ENCODE data around the gene SPOP. TPM values are rescaled to one million over a fixed set of nuclear protein-coding genes. Genes with fewer than 3 reads are reported as not detected.
"Not testable (repeated sequence)": the region's sequence is repeated elsewhere in the genome, so short reads cannot be mapped to it uniquely, and the experiment has no call there.

Gene SPOP
- total RNA-seq, 1 donor from 2014 or later = 43.6 TPM

- no peak for TF ChIP-seq CTCF (IDR thresholded peaks at IDR 0.05; ENCODE audit: insufficient read depth, low read length, poor library complexity, severe bottlenecking)
- Histone ChIP-seq H3K36me3 (ENCODE audit: control insufficient read depth, insufficient read depth, low read length) (no peaks in the 10 kb centered on the region), H3K4me3 (ENCODE audit: low read depth, low read length) (no peak overlapping the region), H3K27me3 (ENCODE audit: control insufficient read depth, insufficient read depth, low read length) (no peaks in the 10 kb centered on the region)
- no peak for DNase-seq (ENCODE audit: low read depth)
Observed at GRCh38 chr17:49659661-49660382, 18.1 kb downstream of the SPOP start.

DNA sequence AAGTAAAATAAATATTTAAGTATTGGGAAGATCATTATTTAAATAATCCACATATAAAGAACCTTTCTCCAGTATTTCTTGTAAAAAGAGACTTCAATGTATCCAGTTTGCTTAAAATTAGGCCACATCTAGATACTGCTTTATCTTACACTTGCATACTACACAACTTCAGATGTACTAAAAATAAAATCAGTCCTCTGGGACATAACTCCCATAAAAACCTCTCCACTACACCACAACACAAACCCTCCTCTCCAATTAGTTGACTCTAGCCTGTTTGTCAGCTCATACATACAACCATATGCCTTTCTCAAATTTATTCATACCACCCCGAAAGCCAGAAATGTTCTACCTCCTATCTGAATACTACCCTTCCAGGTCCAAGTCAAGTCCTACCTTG, 21.6 kb downstream of the SPOP start:
- no peak for TF ChIP-seq CTCF (IDR thresholded peaks at IDR 0.05; ENCODE audit: insufficient read depth, low read length, poor library complexity, severe bottlenecking)
- no peaks in the 10 kb centered on the region for H3K27me3 ChIP-seq (ENCODE audit: control insufficient read depth, insufficient read depth, low read length)
- DNase-seq (ENCODE audit: low read depth) = no peak

DNA sequence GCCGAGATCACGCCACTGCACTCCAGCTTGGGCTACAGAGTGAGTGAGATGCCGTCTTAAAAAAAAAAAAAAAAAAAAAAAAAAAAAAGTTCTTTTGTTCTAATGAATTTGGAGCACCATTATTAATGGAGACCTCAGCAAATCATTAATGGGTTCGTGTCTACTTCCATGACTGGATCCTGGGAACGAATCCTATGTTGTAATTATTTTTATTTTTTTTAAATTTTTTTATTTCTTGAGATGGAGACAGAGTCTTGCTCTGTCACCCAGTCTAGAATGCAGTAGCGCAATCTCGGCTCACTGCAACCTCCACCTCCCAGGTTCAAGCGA, 30.7 kb downstream of the SPOP start:
- H3K4me3 ChIP-seq (ENCODE audit: low read depth, low read length) = no peak overlapping the region
- TF ChIP-seq CTCF (IDR thresholded peaks at IDR 0.05; ENCODE audit: insufficient read depth, low read length, poor library complexity, severe bottlenecking) = no peak
- H3K36me3 ChIP-seq (ENCODE audit: control insufficient read depth, insufficient read depth, low read length) = no peaks in the 10 kb centered on the region
- no peak for DNase-seq (ENCODE audit: low read depth)
- H3K27me3 ChIP-seq (ENCODE audit: control insufficient read depth, insufficient read depth, low read length) = no peaks in the 10 kb centered on the region

More for the DNA sequence above, 21.6 kb downstream of the SPOP start:
- Histone ChIP-seq H3K36me3 (ENCODE audit: control insufficient read depth, insufficient read depth, low read length) (no peaks in the 10 kb centered on the region), H3K4me3 (ENCODE audit: low read depth, low read length) (no peak overlapping the region)

DNA sequence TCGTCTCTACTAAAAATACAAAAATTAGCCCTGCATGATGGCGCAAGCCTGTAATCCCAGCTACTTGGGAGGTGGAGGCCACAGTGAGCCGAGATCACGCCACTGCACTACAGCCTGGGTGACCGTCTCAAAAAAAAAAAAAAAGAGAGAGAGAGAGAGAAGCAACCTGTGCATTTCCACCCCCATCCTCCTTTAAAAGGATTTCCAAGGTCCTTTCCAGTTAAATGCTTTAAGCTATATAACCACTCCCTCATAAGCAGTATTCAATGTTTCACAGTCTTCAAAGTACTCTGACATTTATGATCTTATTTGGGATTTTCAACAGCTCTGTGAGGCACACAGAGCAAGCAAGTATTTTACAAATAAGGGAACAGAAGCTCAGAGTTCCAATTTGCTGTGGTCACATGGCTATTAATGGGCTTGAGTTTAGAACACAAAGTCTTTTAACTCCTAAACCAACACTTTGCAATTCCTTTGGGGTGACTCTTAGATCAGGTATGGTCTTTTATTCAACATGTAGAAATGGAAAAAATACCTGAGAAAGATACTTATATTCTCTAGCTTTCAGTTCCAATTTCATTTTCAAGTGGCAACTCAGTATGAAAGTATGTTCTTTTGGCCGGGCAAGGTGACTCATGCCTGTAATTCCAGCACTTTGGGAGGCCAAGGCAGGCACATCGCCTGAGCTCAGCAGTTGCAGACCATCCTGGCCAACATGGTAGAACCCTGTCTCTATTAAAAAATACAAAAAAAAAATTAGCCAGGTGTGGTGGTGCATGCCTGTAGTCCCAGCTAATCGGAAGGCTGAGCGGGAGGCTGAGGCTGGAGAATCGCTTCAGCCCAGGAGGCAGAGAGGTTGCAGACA, 31.3 kb downstream of the SPOP start:
- Histone ChIP-seq H3K36me3 (ENCODE audit: control insufficient read depth, insufficient read depth, low read length) (no peaks in the 10 kb centered on the region), H3K4me3 (ENCODE audit: low read depth, low read length) (no peak overlapping the region), H3K27me3 (ENCODE audit: control insufficient read depth, insufficient read depth, low read length) (no peaks in the 10 kb centered on the region)
- peak; percentile 59 for DNase-seq (ENCODE audit: low read depth)
- TF ChIP-seq CTCF (IDR thresholded peaks at IDR 0.05; ENCODE audit: insufficient read depth, low read length, poor library complexity, severe bottlenecking) = no peak

DNA sequence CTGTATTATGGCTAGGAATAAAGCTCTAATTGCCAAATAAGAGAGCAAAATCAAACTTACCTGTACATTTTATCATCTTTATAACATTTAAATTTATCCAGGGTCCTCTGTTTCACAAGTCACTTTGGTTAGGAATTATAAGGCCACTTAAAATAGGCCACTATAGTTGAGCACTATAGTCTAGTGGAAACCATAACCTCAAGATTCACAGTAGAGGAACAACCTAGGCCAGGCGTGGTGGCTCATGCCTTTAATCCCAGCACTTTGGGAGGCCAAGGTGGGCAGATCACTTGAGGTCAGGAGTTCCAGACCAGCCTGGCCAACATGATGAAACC, 31.9 kb downstream of the SPOP start:
- H3K4me3 ChIP-seq (ENCODE audit: low read depth, low read length); H3K36me3 ChIP-seq (ENCODE audit: control insufficient read depth, insufficient read depth, low read length); H3K27me3 ChIP-seq (ENCODE audit: control insufficient read depth, insufficient read depth, low read length); DNase-seq (ENCODE audit: low read depth): not testable (repeated sequence)

- no peak for TF ChIP-seq CTCF (IDR thresholded peaks at IDR 0.05; ENCODE audit: insufficient read depth, low read length, poor library complexity, severe bottlenecking)
- Histone ChIP-seq H3K36me3 (ENCODE audit: control insufficient read depth, insufficient read depth, low read length) (no peaks in the 10 kb centered on the region), H3K4me3 (ENCODE audit: low read depth, low read length) (no peak overlapping the region), H3K27me3 (ENCODE audit: control insufficient read depth, insufficient read depth, low read length) (no peaks in the 10 kb centered on the region)
- DNase-seq (ENCODE audit: low read depth) = no peak
Observed at GRCh38 chr17:49645654-49646053, 32.2 kb downstream of the SPOP start.
